ENCODE results near the gene NAV3.

DNA sequence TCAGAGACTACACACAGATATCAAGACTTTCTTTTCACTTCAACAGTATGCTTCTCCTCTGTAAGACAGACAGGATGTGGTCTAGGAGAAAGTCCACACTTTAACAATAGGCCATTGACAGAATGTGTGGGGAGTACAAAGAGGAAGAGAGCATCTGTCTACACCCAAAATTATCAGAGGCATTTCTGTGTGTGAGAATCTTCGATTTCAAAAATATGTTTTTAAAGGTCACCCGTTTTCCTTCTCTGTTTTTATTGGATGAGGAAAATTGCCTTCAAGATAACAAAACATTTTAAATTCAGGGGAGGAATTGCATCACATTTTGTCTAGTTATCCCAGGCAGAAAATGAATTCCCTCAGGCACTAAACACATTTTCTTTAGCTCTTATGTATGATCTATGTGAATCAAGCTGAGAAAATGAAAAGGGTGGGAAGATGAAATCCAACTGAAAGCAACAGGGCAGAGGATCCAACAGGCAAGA is 16.4 kb downstream of the NAV3 start:
- TF ChIP-seq, protein P1, sequence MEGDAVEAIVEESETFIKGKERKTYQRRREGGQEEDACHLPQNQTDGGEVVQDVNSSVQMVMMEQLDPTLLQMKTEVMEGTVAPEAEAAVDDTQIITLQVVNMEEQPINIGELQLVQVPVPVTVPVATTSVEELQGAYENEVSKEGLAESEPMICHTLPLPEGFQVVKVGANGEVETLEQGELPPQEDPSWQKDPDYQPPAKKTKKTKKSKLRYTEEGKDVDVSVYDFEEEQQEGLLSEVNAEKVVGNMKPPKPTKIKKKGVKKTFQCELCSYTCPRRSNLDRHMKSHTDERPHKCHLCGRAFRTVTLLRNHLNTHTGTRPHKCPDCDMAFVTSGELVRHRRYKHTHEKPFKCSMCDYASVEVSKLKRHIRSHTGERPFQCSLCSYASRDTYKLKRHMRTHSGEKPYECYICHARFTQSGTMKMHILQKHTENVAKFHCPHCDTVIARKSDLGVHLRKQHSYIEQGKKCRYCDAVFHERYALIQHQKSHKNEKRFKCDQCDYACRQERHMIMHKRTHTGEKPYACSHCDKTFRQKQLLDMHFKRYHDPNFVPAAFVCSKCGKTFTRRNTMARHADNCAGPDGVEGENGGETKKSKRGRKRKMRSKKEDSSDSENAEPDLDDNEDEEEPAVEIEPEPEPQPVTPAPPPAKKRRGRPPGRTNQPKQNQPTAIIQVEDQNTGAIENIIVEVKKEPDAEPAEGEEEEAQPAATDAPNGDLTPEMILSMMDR (IDR thresholded peaks at IDR 0.05; ENCODE audit: low read depth, low read length): no peak
- TF ChIP-seq EZH2phosphoT487 (IDR thresholded peaks at IDR 0.05; ENCODE audit: low read depth): no peak

Measured in OCI-LY3 (cell line).